ENCODE measurements around the gene TAMALIN. TPM values are rescaled to one million over a fixed set of nuclear protein-coding genes. Genes with fewer than 3 reads are reported as not detected.

TAMALIN gene
- total RNA-seq: 100 to 1,000 TPM; 491 to 562 TPM
- total RNA-seq: 25.6 to 153 reads per million in 2 donors

DNA sequence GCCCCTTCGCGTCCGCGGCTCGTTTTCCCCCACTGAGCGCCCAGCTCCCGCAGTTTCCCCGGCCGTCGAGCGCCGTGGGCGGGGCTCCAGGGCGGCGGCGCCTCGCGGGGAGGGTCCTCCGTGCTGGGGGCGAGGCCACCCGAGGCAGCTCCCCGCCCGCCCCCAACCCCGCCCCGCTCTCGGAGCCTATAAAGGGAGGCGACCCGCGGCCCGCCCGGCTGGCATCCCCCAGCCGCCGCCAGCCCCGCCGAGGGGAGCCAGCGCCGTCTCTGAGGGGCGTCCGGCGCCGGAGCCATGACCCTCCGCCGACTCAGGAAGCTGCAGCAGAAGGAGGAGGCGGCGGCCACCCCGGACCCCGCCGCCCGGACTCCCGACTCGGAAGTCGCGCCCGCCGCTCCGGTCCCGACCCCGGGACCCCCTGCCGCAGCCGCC, at the start of gene TAMALIN:
TSS of gene TAMALIN (plus strand) at position 221 of the 432 bp plus-strand sequence. CDS start at position 295, 74 bp downstream.
- Mint-ChIP-seq H3K27me3 (no peaks in the 10 kb centered on the region), H3K4me1 (peaks cover 20% of the 10 kb centered on the region), H3K27ac (peak within 1 kb of the TSS; percentile 90), H3K36me3 (ENCODE audit: low read depth) (no peaks in the 10 kb centered on the region), H3K4me3 (peak within 1 kb of the TSS; percentile 91)
- H3K9me3 ChIP-seq (ENCODE audit: control insufficient read depth, low read length, poor library complexity, severe bottlenecking): no peaks in the 10 kb centered on the region
- ATAC-seq (peak; percentile 73), DNase-seq (peak; percentile 84 to 89 (median 87))

GRCh38 chr12:51958542-51958941, 48.2 kb upstream of the TAMALIN start:
- no peak overlapping the region for H3K4me3 Mint-ChIP-seq
- H3K9me3 ChIP-seq (ENCODE audit: control insufficient read depth, low read length, poor library complexity, severe bottlenecking): no peaks in the 10 kb centered on the region
- DNase-seq (no peak), ATAC-seq (no peak)
- H3K4me1 Mint-ChIP-seq: peaks cover 45% of the 10 kb centered on the region
- peaks cover 3% of the 10 kb centered on the region for H3K36me3 Mint-ChIP-seq (ENCODE audit: low read depth)
- no peak overlapping the region for H3K27ac Mint-ChIP-seq
- no peaks in the 10 kb centered on the region for H3K27me3 Mint-ChIP-seq

DNA sequence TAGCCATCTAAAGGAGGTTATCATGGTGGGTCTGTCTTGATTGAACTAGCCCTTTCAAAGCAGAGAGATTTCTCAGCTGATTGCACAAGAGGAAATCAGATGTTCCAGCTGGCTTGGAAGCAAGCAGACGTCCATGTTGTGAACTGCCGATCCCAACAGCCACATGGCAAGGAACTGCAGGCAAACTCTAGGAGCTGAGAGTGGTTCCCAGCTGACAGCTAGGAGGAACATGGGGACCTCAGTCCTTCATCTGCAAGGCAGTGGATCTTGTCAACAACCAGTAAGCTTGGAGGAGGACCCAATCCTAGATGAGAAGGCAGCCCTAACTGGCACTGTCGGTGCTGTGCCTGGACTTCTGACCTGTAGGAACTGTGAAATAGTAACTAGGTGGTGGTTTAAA, 47.5 kb upstream of the TAMALIN start:
- H3K27ac Mint-ChIP-seq: peak overlapping the region; percentile 57
- no peak for DNase-seq
- peaks cover 3% of the 10 kb centered on the region for H3K36me3 Mint-ChIP-seq (ENCODE audit: low read depth)
- peaks cover 39% of the 10 kb centered on the region for H3K4me1 Mint-ChIP-seq
- ATAC-seq: no peak
- H3K27me3 Mint-ChIP-seq: no peaks in the 10 kb centered on the region
- H3K9me3 ChIP-seq (ENCODE audit: control insufficient read depth, low read length, poor library complexity, severe bottlenecking): no peaks in the 10 kb centered on the region
- no peak overlapping the region for H3K4me3 Mint-ChIP-seq

GRCh38 chr12:51959921-51960320, 46.8 kb upstream of the TAMALIN start:
- peaks cover 37% of the 10 kb centered on the region for H3K4me1 Mint-ChIP-seq
- H3K27me3 Mint-ChIP-seq: no peaks in the 10 kb centered on the region
- H3K9me3 ChIP-seq (ENCODE audit: control insufficient read depth, low read length, poor library complexity, severe bottlenecking): no peaks in the 10 kb centered on the region
- peak overlapping the region; percentile 57 for H3K27ac Mint-ChIP-seq
- no peak overlapping the region for H3K4me3 Mint-ChIP-seq
- ATAC-seq (no peak), DNase-seq (no peak)
- H3K36me3 Mint-ChIP-seq (ENCODE audit: low read depth): peaks cover 3% of the 10 kb centered on the region

GRCh38 chr12:51960488-51960887, 46.3 kb upstream of the TAMALIN start:
- H3K4me1 Mint-ChIP-seq: peaks cover 37% of the 10 kb centered on the region
- ATAC-seq (no peak), DNase-seq (no peak)
- H3K36me3 Mint-ChIP-seq (ENCODE audit: low read depth): peaks cover 3% of the 10 kb centered on the region
- no peaks in the 10 kb centered on the region for H3K27me3 Mint-ChIP-seq
- H3K27ac Mint-ChIP-seq: no peak overlapping the region
- H3K9me3 ChIP-seq (ENCODE audit: control insufficient read depth, low read length, poor library complexity, severe bottlenecking): no peaks in the 10 kb centered on the region
- no peak overlapping the region for H3K4me3 Mint-ChIP-seq

GRCh38 chr12:51960890-51961289, 45.9 kb upstream of the TAMALIN start:
- ATAC-seq (no peak), DNase-seq (no peak)
- Mint-ChIP-seq H3K36me3 (ENCODE audit: low read depth) (peaks cover 6% of the 10 kb centered on the region), H3K4me1 (peaks cover 33% of the 10 kb centered on the region), H3K27ac (peak overlapping the region; percentile 92), H3K27me3 (no peaks in the 10 kb centered on the region), H3K4me3 (no peak overlapping the region)
- H3K9me3 ChIP-seq (ENCODE audit: control insufficient read depth, low read length, poor library complexity, severe bottlenecking): no peaks in the 10 kb centered on the region

- no peak for ATAC-seq
- no peaks in the 10 kb centered on the region for H3K9me3 ChIP-seq (ENCODE audit: control insufficient read depth, low read length, poor library complexity, severe bottlenecking)
- no peak for DNase-seq
- Mint-ChIP-seq H3K4me1 (peaks cover 32% of the 10 kb centered on the region), H3K27ac (peak overlapping the region; percentile 92), H3K4me3 (no peak overlapping the region), H3K36me3 (ENCODE audit: low read depth) (peaks cover 6% of the 10 kb centered on the region), H3K27me3 (no peaks in the 10 kb centered on the region)
These were observed 44.9 kb upstream of the TAMALIN start for GRCh38 chr12:51961834-51962233.

DNA sequence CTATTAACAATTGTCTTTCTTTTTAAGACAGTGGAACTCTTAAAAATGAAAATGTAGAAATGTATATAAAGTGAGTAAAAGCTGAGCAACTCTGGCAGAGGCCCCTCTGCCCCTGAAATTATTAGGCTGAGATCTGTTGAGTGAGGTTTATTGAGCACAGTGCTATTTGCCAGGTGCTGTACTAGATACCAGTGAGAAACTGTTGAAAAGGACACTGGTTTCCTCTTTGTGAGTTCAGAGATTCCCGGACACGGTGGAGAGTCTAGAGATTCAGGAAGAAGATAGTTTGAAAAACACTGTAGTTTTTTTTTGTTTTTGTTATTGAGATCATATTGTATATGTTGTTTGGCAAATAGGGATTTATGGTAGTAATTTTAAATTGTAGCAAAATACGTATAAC, 44.0 kb upstream of the TAMALIN start:
- Mint-ChIP-seq H3K27me3 (no peaks in the 10 kb centered on the region), H3K4me3 (no peak overlapping the region), H3K36me3 (ENCODE audit: low read depth) (peaks cover 6% of the 10 kb centered on the region), H3K27ac (no peak overlapping the region), H3K4me1 (peaks cover 30% of the 10 kb centered on the region)
- ATAC-seq: no peak
- DNase-seq: no peak
- no peaks in the 10 kb centered on the region for H3K9me3 ChIP-seq (ENCODE audit: control insufficient read depth, low read length, poor library complexity, severe bottlenecking)

DNA sequence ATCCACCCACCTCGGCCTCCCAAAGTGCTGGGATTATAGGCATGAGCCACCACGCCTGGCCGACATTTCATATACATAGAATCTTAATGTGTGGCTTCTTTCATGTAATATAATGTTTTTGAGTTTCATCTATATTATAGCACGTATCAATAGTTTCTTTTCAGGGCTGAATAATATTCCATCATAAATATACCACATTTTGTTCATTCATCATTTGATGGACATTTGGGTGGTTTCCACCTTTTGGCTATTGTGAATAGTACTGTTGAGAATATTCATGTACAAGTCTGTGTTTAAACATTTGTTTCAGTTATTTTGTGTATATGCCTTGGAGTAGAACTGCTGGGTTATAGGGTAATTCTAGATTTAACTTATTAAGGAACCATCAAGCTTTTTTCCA, 43.3 kb upstream of the TAMALIN start:
- H3K9me3 ChIP-seq (ENCODE audit: control insufficient read depth, low read length, poor library complexity, severe bottlenecking): no peaks in the 10 kb centered on the region
- Mint-ChIP-seq H3K4me1 (peaks cover 29% of the 10 kb centered on the region), H3K36me3 (ENCODE audit: low read depth) (peaks cover 6% of the 10 kb centered on the region)

DNA sequence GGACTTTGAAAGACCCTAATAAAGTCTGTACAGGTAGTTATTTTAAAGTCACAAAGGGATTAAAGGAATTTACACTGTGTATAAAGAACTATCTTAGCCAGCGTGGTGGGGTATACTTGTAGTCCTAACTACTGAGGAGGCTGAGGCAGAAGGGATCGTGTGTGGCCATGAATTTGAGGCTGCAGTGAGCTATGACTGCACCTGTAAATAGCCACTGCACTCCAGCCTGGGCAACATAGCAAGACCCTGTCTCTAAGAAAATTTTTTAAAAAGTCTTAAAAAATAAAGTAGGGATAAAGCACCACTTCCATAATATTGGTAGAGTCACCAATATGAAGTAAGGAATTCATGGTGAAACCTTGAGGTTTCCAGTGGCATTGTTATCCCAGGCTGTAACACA, 37.1 kb upstream of the TAMALIN start:
- Mint-ChIP-seq H3K4me1 (peaks cover 38% of the 10 kb centered on the region), H3K4me3 (no peak overlapping the region), H3K27me3 (no peaks in the 10 kb centered on the region), H3K27ac (peak overlapping the region; percentile 27), H3K36me3 (ENCODE audit: low read depth) (peaks cover 3% of the 10 kb centered on the region)
- no peaks in the 10 kb centered on the region for H3K9me3 ChIP-seq (ENCODE audit: control insufficient read depth, low read length, poor library complexity, severe bottlenecking)
- ATAC-seq (no peak), DNase-seq (no peak)

More for the DNA sequence above, 43.3 kb upstream of the TAMALIN start:
- Mint-ChIP-seq H3K27me3 (no peaks in the 10 kb centered on the region), H3K4me3 (no peak overlapping the region), H3K27ac (no peak overlapping the region)
- no peak for DNase-seq
- ATAC-seq: no peak

DNA sequence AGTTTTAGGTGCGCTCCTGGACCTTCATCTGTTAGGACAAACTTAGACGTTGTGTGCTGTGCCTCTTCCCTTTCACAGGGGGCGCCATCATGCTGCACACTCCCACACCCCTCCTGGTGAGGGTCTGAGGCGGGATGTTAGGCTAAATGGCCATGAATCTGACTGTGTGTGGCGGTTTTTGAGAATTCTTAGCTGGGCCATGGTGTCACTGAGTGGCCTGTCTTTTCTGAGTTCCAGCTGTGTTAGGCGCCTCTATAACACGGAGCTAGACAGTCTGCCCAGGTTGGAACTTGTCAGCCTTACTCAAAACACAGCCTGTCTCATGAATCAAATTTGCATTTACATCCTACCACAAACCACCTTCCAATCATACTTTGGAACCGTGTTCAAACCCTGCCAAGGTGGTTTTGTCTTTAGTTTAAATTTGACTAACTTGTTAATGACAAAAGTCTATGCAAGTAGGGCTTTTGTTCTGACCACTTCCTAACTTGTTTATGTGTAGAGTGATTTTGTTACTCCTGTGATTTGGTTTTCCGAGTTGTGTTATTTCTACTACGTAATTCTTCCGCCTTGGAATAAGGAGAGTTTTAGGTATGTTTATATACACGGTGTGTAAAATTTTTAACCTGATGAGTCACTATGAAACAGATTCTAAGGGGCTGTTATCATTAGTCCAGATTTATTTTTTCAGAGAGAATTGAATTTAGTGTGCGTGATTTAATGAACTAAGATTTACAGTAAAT, 35.7 kb upstream of the TAMALIN start:
- Mint-ChIP-seq H3K4me3 (peak overlapping the region; percentile 84), H3K27ac (peak overlapping the region; percentile 93), H3K4me1 (peaks cover 51% of the 10 kb centered on the region), H3K27me3 (no peaks in the 10 kb centered on the region), H3K36me3 (ENCODE audit: low read depth) (peaks cover 3% of the 10 kb centered on the region)
- ATAC-seq (peak; percentile 80), DNase-seq (peak in 2 of 3 donors; percentile 17 to 18)
- H3K9me3 ChIP-seq (ENCODE audit: control insufficient read depth, low read length, poor library complexity, severe bottlenecking): no peaks in the 10 kb centered on the region

- DNase-seq: no peak
- no peaks in the 10 kb centered on the region for H3K27me3 Mint-ChIP-seq
- no peak for ATAC-seq
- H3K9me3 ChIP-seq (ENCODE audit: control insufficient read depth, low read length, poor library complexity, severe bottlenecking): no peaks in the 10 kb centered on the region
- H3K4me3 Mint-ChIP-seq: peak overlapping the region; percentile 84
- H3K4me1 Mint-ChIP-seq: peaks cover 53% of the 10 kb centered on the region
- H3K36me3 Mint-ChIP-seq (ENCODE audit: low read depth): peaks cover 6% of the 10 kb centered on the region
- peak overlapping the region; percentile 93 for H3K27ac Mint-ChIP-seq
These were observed 34.9 kb upstream of the TAMALIN start for GRCh38 chr12:51971679-51972421.

- peak; percentile 9 for ATAC-seq
- Mint-ChIP-seq H3K27ac (peak overlapping the region; percentile 83), H3K27me3 (no peaks in the 10 kb centered on the region), H3K4me1 (peaks cover 53% of the 10 kb centered on the region), H3K36me3 (ENCODE audit: low read depth) (peaks cover 6% of the 10 kb centered on the region), H3K4me3 (peak overlapping the region; percentile 69)
- no peaks in the 10 kb centered on the region for H3K9me3 ChIP-seq (ENCODE audit: control insufficient read depth, low read length, poor library complexity, severe bottlenecking)
- no peak for DNase-seq
These were observed 34.3 kb upstream of the TAMALIN start for GRCh38 chr12:51972422-51972812.

All from T-helper 17 cell (primary cell).